ENCODE measurements around the gene BEX5.

DNA sequence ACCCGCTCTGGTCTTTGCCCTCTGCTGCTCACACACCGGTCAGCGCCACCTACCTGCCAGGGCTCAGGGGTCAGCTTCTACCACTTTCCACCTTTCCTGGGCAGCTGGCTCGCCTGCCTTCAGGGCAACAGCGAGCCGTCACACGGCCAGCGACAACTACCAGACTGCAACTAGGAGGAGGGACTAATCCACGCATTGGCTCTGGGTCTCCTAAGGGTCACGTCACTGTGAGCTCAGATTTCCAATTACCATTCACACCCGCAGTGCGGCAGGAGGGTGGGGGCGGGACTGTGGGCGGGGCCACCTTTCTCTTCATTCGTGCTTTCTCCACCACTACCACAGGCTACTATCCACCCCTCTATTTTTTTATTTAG is at the start of gene BEX5:
- TF ChIP-seq CTCF (conservative IDR thresholded peaks at IDR 0.05 in 1 of 2, IDR thresholded peaks at IDR 0.05 in 1 of 2; ENCODE audit: extremely low read depth in 1 of 2, insufficient read depth in 1 of 2, low read depth in 1 of 2, low read length in 2 of 2) (no peak), EZH2 (IDR thresholded peaks at IDR 0.05; ENCODE audit: borderline replicate concordance, low read length) (no peak)
